GM19372 (cell line): ENCODE results near the gene FCN3.

Source experiments
- ATAC-seq: cut with Tn5 transposase; IDR thresholded peaks from one replicate; pipeline ENCODE4 v1.9.1; 2021; ENCODE audit warnings: mild to moderate bottlenecking, low read depth, moderate library complexity; ENCODE audit not compliant: unreplicated experiment

Gene FCN3

DNA sequence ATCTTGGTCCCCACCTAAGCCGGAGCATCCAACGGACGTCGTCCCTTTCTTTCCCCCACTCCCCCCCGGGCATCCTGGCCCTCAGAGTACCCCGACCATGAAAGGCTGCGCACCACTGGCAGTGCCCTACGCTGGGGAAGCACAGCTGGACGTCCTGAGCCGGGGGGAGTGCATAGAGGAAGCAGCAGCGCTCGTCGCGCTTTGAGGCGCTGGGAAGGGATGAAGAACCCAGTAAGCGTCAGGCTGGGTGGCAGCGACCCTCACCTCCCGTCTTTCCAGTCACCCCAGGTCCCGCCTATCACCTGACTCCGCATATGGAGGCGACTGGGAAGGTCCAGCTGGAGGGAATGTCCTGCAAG, 13.6 kb downstream of the FCN3 start:
- no peak for ATAC-seq

DNA sequence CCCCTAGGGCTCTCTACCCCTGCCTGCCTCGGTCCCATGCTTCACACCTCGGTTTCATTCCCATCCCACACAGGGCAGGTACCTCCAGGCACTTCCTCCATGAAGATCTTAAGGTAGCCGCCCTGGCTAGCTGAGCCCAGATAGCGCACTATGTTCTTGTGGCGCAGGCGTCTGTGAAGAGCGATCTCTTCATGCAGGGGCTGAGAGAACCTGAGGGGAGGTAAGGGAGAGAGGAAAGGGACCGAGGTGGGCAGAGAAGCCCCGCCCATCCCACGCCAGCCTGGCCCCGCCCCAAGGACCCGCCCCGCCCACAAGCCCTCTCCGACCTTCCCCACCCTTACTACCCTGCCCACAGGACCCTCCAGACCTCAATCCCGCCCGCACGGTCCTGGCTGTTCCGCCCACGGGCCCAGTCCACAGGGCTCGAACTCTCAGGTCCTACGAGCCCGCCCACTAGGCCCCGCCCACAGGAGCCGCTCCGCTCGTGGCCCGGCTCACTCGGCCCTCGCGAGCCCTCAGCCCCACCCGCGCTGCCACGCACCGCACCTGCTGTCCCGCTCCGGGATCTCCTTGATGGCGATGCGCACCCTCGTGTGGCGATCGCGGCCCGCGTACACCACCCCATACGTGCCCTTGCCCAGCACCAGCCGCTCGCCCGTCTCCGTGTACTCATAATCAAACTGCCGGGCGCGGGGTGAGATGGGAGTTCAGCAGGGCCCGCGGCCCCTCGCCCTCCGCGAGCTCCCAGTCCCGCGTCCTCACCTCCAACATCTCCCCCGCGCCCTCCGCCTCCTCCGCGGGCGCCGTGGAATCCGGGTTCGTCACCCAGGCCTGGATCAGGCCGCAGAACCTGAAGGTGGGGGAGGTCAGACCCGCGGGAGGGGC, 14.2 kb downstream of the FCN3 start:
- ATAC-seq = no peak

DNA sequence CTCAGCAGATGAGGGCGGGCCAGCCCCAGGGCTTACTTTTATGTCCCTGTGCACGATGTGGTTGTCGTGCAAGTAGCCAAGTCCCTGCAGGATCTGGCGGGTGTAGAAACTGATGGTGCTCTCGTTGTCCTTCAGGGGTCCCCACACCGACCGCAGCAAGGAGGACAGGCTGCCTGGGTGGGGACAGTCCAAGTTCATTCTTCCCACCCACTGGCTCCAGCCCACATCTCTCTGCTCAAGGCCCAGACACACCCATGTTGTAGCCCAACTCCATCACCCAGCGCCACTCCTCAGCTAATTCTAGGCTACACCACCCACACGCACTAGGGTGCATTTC, 14.8 kb downstream of the FCN3 start:
- no peak for ATAC-seq

DNA sequence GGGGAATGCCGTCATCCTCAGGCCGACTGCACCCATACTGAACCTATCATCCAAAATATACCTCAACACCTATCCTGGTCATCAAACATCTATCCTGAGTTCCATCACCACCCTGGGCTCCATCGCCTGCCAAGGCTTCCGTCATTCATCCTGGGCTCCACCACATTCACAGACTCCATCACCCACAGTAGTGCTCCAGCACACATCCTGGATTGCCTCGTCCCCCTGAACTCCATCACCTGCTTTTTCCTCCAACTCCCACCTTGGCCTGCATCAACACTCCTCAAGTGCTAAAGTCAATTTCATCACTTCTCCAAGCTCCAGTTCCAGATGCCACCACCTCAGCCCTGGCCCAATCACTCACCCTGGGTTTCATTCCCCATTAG, 15.7 kb downstream of the FCN3 start:
- ATAC-seq = no peak

DNA sequence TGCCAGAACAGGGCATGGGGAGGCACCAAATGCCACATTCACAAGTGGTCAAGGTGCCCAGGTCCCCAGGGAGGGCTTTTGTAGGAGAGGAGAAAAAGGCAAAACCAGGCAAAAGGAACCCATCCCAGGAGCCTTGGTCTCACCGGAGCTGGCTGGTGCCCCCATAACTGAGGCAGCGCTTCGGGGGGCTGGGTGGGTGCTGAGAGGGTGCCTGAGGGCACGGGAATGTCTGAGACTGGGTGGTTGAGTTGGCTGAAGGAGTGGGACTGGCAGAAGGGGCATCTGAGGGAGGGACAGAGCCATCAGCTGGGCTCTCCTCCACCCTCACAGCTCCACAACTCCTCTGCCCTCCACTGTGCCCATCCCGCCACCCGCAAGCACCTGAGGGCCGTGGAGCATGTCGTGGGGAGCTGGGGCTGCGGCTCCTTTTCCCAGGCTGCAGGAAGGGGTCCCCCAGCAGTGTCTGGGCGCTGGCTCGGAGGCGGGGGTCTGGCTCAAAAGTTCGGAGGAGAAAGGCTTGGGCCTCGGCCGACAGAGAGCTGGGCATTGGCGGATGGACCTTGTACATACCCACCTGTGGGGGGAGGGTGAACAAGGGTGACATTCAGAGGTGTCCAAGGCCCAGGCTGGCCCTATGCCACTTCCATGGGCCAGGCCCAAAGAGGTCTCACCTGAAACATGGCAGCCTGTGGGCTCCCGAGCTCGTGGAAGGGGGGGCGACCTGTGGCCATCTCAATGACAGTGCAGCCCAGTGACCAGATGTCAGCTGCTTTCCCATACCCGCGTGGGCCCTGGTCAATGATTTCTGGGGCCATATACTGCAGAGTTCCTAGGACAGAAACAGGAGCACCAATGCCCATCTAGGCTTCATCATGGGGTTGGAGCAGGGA, 16.3 kb downstream of the FCN3 start:
- no peak for ATAC-seq

DNA sequence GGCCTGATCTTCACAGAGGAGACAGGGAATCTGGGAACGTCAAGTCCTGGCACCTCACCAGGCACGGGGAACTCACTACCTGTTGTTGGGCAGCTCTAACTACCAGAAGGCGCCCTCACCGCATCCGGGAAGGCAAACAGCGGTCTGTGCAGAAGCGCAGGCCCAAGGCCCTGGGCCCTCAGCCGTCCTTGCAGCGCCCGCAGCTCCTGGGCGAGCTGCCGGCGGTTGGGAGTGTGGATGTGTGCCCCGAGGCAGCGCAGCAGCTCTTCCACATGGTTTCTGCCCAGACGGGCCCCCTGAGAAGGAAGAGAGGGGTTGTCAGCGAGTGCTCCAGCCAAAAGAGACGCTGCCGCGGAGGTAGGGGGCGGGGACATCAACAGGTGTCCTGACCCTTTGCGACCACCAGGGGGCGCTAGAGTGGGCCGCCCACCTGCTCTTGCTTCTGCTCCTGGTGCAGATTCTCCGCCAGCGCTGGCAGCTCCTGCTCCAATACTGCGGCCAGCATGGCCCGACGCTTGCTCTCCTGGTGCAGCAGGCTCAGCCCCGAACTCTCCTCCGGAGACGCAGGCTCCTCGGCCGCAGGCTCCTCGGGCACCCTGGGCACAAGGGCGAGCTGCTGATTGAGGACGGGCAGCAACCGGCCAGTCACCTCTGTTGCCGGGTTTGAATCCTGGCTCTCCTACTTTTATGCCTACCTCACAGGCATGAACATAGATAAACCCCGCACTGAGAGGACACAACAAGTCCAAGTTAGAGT, 17.2 kb downstream of the FCN3 start:
- no peak for ATAC-seq

DNA sequence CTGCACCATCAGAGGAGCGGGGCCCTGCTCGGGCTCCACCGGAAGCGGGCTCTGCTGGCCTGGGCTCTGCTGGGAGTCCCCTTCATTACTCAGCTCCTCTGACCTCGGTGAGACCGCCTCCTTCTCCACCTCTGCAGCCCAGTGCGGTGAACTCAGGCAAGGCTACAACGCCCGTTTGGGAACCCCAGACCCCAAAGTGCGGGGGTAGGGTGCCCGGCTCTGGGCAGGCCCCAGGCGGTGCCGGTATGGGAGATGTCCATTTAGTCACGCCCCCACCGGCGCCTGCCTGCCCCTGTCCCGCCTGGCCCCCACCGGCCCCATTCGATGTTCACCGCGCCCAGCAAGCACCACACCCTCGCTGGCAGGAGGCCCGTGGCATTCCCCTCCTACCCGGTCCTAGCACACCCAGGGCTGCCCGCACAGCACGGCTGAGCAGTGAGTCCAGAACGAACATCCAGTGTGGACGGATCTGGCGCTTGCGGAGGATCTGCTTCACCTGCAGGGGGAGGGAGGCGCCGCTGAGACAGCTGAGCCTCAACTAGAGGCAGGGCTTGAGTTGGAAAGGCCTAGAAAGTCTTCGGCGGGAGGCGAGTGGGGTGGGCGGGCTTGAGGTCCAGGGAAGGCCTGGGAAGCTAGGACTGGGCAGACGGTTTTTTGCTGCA, 17.9 kb downstream of the FCN3 start:
- no peak for ATAC-seq

DNA sequence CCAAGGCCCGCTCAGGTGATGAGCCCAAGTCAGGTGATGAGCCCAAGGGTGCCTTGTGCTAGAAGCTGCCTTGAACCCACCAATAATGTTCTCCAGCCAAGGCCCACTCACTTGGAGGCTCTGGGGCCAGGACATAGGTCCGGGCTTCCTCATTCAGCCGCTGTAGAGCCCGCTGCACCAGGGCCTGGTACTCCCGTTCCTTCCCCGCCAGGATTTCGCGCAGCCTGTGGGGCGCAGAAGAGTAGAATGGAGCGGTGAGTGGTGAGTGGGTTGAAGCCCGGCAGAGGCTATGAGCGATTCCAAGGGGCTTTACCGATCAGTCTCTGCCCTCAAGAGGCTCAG, 18.4 kb downstream of the FCN3 start:
- ATAC-seq = no peak

DNA sequence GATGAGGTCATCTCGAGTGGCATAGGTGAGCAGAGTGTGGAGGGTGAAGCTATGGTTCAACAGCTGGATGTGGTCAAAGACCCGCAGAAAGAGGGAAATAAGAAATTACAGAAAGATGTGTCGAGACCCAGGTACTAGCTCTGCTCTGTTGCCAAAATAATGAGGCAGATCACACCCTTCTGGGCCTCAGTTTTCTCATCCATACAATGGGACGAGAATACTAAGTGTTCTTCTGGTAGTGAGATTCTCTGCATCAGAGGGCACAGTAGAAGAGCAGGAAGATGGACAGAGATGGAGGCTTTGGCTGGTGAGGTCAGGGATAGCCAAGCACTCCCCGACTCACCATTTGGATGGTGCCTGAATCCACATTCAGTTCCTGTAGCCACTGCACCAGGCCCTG, 18.9 kb downstream of the FCN3 start:
- ATAC-seq = no peak

DNA sequence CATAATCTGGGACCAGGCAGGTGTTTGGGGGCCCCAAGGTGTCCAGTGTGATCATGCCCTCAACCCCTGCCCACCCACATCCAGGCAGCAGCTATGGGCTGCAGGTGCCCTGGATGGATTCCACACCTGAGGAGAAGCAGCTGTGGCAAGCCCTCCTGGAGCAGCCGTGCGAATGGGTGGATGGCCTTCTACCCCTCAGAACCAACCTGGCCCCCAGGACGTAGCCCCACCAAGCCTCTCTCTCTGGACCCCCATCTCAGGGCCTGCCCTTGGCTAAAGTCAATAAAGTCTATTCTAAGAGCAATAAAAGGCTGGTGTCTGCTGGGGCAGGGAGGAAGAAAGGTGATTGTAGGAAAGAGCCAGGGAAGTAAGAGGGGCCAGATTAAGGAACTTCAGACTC, 21.0 kb downstream of the FCN3 start:
- no peak for ATAC-seq

DNA sequence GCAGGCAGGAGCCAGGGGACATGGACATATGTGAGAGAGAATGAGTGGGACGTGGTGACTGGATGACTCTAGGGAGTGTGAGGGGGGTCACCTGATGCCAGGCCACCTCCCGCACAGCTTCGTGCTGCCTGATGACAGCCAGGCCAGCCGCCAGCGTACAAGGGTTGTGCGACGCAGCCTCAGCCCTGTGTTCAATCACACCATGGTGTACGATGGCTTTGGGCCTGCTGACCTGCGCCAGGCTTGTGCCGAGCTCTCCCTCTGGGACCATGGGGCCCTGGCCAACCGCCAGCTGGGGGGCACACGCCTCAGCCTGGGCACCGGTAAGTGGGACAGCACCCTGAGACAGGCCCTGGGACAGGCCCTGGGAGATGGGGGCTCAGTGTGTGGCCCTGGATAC, 21.5 kb downstream of the FCN3 start:
- no peak for ATAC-seq

DNA sequence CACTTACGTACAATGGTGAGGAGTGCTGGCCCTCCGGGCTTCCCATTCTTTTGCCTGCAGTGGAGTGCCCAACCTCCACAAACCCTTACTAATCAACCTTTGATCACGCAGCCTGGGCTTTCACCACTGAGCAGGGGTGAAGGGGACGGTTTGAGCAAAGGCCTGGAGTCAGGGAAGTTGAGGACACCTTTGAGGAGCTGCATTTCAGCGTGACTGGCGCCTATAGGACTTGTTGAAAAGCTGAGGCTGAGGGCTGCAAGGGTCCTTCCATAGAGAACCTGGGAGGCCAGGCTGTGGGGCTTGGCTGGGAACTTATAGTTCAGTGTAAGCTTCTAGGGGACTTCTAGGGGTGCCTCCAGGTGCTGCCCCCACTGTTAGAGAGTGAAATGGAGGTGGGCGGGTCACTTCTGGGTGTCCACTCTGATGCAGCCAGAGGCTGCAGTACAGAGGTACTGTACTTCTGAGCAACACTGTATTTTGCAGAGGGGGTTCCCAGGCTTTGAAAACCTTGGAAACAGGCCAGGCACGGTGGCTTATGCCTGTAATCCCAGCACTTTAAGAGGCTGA, 23.0 kb downstream of the FCN3 start:
- ATAC-seq = no peak

DNA sequence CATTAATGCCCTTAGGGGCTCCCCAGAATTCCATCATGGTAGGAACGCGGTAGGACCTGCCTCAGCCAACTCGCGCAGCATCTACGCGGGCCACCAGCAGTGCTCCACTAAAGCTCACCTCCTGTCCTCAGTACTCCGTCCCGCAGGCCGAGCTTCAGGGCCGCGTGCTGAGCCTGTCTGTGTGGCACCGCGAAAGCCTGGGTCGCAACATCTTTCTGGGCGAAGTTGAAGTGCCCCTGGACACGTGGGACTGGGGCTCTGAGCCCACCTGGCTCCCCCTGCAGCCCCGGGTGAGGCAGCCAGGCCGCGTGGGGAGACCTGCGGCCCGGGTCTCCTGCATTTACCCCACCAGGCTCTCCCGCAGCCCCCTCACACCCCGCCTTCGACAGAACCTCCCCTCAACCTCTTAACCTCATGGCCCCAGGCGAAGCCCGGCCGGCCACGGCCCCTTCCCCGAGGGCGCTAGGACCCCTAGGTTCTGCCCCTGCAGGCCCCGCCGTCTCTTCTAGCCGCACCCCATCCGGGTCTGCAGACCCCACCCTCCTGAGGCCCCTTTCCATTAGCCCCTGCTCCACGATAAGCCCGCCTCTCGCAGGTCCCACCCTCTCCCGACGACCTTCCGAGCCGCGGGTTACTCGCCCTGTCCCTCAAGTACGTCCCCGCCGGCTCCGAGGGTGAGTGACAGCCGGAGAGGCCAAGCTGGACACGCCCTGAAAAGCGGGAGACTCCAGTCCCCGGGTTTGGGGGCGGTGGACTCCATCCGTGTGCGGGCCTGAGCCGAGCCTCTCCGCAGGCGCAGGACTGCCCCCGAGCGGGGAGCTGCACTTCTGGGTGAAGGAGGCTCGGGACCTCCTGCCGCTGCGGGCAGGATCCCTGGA, 23.7 kb downstream of the FCN3 start:
- no peak for ATAC-seq

DNA sequence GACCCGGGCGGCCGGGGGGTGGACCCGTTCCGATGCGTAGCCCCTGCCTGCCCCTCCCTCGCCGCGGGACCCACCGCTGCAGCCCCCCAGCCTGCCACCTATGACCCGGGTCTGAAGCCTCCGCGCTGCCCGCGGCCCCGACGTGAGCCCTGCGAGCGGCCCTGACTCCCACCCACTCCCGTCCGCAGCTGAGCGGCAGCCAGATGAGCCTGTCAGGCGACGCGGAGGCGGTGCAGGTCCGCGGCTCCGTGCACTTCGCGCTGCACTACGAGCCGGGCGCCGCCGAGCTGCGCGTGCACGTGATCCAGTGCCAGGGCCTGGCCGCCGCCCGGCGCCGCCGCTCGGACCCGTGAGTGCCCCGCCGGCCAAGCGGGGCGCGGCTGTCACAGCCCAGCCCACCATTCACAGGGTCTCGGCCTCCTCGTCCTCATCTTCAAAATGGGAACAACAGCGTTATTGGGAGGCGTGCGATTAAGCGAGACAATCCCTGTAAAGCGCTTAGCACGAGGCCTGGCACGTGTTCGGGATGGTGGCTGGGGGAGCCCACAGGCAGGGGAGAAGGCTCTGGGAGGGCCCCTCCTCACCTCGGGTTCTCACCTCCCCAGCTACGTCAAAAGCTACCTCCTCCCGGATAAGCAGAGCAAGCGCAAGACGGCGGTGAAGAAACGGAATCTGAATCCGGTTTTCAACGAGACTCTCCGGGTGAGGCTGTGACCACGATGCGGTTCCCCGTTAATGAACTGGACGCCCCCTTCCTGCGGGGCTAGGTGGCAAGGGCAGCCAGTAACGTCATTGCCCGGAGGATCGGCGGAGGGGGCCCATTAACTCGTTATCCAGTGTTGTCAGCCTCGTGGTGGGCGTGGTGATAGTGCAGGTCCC, 24.6 kb downstream of the FCN3 start:
- ATAC-seq = no peak

DNA sequence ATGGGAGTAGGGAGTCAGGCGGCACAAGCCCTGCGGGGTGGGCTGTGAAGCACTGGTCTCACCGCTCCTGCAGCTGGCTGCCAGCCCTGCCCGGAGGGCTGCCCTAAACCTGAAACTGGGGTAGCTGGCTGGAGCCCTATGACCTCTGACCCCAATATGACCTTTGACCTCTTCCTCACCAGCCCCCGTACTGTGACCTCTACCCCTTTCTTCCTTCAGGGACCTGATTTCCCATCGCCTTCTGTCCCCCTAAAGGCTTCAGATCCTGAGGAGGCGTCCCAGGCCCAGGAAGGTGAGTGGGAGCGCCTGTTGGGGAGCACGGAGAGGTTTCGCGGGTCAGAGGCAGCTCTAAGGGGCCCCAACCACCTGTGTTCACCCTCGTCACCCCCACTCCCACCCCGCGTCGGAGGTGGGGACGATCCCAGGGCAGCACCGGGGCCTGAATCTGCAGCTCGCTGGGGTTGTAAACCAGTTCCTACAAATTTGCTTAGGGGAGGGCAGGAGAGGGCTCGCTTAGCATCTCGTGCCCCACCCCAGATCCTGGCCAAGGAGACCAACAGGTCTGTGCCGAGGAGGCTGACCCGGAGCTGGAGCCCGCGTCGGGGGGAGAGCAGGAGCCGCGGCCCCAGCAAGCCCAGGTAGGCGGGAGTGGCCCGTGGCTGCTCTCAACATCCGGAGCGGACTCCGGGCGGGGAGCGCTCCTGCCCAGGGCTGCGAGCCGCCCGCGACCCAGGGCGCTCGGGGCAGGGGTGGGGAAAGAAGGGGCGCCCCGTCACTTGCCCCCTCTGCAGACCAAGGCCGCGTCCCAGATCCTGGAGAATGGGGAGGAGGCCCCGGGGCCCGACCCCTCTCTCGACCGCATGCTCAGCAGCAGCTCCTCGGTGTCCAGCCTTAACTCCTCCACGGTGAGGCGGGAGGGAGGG, 25.5 kb downstream of the FCN3 start:
- ATAC-seq = no peak

DNA sequence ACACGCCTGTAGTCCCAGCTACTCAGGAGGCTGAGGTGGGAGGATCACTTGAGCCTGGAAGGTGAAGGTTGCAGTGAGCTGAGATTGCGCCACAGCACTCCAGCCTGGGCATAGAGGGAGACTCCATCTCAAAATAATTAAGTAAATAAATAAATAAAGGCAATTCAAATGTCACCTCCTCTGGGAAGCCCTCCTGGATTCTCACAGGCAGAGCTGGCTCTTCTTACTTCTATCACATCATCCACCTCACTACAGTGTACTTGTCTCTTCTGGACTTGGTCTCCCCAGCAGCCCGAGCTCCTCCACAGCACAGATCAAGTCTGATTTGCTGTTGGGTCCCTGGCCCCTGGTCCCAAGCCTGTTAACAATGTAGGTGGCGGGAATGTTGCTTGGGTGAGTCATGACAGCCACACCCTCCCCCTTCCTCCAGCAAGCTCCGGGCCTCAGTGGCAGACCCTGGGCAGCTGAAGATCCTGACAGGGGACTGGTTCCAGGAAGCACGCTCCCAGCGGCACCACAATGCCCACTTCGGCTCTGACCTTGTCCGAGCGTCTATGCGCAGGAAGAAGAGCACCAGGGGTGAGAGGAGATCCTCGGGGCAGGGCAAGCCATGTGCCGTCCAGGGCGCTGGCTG, 27.5 kb downstream of the FCN3 start:
- ATAC-seq = no peak

DNA sequence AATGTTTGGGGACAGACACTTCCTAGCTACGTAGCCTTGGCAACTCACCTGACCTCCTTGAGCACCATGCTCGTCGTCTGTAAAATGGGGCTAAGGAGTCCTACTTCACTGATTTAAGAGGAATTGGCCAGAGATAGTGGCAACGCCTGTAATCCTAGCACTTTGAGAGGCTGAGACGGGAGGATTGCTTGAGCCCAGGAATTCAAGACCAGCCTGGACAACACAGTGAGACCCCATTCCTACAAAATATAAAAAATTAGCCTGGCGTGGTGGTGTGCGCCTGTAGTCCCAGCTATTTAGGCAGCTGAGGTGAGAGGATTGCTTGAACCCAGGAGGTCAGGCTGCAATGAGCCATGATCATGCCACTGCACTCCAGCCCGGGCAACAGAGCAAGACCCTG, 28.3 kb downstream of the FCN3 start:
- no peak for ATAC-seq
